Stimulated activated CD4-positive, alpha-beta T cell treated with anti-CD3 and anti-CD28 coated beads, Interleukin-4, amount 100 ng/mL, for 1 hour (primary cell): ENCODE data around the gene TGM2.

Experiments
- DNase-seq: peaks from one replicate; pipeline ENCODE4 v3.0.0-alpha.2; 2020

Gene TGM2

DNA sequence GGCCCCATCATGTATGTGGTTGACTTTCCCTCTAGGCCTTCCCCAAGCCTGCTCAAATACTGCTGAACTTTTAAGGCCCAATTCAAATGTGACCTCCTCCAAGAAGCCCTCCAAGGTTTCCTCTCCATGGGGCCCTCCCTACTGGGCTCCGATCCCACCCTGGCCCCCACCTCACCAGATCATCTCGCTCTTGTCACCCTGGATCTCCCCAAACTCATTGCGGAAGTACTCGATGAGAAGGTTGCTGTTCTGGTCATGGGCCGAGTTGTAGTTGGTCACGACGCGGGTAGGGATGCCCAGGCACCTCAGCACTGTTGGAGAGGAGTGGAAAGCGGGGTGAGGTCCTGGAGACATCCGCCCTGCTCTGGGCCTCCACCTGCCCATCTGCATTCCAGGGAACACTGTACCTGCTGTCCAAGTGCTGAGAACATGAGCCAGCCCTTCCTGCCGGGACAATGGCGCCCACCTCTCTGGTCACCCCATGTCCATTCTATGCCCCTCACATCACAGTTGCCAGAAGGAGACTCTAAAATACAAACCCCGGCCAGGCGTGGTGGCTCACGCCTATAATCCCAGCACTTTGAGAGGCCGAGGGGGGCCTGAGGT lies 23.1 kb downstream of the TGM2 start:
- DNase-seq = no peak

GRCh38 chr20:38141204-38141888 lies 23.7 kb downstream of the TGM2 start:
- DNase-seq = no peak

GRCh38 chr20:38139977-38140753 lies 24.9 kb downstream of the TGM2 start:
- no peak for DNase-seq

DNA sequence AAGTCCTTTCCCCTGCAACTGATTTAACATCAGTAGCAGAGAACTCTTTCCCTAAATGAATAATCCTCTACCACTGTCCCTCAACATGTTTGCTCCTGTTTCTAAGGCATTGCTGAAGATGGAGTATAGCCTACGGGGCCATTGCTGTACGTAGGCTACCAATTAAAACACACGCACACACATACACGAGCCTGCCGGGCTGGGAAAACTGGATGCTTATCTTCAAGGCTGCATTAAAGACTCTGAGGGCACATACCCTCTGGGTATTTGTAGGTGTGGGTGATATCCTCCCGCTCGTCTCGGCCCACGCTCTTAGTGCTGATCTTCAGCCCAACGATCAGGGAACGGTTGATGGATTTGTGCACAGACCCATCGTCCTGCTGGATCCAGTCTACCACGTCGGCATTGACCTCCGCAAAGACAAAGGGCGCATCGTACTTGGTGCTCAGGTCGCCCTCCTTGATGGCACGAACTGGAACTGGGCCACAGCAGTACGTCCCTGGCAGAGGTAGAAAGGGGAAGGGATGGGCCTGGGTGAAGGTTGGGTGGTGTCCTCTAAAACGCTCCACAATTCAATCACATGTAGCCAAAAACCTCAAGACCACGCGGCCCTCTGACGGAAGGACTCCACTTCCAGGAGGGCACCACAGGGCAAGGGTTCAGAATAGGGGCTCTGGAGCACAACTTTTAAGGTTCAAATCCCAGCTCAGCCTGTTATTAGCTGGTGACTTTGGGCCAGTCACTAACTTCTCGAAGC lies 25.7 kb downstream of the TGM2 start:
- no peak for DNase-seq

GRCh38 chr20:38138086-38138778 lies 26.8 kb downstream of the TGM2 start:
- DNase-seq = no peak

DNA sequence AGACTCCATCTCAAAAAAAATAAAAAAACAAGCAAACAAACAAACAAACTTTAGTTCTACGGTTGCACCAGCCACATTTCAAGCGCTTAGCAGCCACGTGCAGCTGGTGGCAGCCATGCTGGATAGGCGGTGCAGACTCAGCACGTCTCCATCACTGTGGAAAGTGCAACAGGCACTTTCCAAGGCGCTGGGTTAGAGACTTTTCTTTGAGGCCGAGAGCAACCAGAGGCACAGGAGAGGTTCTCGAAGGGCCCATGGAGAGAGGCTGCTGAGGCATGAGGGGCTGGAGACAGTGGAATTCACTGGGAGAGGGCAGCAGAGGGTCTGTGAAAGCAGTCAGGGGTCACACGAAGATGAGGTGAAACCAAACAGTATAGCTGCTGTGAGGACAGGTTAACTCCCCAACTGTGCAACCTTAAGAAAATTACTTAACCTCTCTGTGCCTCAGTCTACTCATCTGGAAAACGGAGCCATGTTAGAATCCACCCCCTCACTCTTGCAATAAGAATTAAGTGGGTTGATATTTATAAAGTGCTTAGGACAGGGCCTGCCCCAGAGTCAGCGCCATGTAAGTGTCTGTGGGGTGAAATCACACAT lies 27.5 kb downstream of the TGM2 start:
- DNase-seq = no peak

GRCh38 chr20:38136421-38137245 lies 28.4 kb downstream of the TGM2 start:
- DNase-seq = no peak

- DNase-seq = no peak
Measured at GRCh38 chr20:38135651-38136420, 29.2 kb downstream of the TGM2 start.

- DNase-seq = no peak
Measured at GRCh38 chr20:38135271-38135650, 29.8 kb downstream of the TGM2 start.

GRCh38 chr20:38134427-38135270 lies 30.4 kb downstream of the TGM2 start:
- no peak for DNase-seq

DNA sequence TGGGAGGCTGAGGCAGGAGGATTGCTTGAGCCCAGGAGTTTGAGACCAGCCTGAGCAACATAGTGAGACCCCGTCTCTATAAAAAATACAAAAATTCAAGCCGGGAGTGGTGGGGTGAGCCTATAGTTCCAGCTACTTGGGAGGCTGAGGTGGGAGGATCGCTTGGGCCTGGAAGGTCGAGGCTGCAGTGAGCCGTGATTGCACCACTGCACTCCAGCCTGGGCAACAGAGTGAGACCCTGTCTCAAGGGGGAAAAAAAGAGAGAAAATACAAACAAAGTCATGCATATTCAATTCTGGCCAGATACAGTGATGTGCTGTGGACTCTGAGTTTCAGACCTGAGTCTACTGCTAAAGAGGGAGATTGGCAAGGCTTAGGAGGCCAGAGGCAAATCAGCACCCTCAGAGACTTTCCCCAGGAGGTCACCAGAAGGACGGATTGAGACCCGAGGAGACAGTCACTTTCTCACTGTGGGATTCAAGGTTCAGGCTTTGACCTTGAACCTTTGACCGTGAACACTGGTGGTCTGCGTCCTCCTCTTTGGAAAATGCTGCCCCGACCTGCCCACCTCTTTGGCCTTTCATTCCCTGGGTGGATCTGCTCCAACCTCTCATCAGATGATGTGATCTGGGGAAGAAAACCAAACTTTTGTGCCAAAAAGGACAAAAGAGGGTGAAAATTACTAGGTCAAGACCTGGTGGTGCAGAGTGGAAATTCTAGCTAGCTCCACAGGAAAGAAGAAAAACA lies 31.2 kb downstream of the TGM2 start:
- DNase-seq = no peak

DNA sequence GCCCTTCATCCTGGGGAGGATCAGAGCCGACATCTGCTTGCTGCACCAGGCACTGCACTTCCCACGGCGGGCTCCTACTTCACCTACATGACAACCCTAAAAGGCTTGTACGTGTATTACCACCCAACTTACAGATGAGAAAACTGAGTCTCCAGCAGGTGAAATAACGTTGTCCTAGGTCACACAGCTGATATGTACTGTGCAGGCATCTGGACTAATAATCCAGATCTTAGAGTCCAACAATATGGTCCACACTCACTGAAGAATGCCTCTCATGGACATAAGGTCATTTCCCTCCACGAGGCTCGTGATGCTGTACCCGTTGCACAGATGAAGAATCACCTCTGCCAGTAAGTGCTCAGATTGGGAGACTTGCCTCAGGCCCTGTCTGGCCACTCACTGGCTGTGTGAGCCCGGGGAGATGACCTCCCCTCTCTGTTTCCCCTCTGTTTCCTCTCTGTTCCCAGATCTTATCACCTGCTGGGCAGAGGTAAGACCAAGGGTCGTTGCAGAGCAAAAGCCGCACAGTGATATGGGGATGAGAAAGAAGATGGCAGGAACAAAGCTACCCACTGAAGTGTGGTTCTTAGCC lies 32.1 kb downstream of the TGM2 start:
- DNase-seq = no peak

DNA sequence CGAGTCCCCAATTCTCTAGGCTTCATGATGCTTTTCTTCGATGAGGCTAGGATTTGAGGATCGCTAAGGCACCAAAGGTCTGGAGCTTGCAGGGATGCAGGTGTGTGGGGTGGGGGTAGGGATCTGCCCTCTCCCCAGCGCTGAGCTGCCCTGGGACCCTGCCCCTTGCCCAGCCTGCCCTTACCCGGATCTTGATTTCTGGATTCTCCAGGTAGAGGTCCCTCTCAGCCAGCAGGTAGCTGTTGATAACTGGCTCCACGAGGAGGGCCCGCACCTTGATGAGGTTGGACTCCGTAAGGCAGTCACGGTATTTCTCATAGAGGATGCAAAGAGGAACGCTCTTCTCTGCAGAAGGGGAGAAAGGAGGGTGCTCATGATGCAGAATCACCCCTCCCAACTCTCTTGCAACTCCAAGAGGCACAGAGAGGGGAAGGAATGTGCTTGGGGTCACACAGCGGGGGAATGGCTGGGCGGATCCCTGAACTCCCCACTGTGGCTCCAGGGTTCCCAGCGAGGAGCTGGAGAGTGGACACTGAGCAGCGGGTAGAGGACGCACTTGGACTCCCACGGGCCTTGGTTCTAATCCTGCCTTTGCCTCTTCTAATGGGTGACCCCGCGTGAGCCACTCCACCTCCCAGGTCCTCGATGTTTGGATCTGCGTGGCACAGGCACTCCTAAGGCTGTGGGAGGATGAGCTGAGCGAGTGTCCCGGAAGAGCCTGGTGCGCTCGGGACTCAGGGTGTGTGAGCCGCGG lies 32.7 kb downstream of the TGM2 start:
- DNase-seq = no peak

DNA sequence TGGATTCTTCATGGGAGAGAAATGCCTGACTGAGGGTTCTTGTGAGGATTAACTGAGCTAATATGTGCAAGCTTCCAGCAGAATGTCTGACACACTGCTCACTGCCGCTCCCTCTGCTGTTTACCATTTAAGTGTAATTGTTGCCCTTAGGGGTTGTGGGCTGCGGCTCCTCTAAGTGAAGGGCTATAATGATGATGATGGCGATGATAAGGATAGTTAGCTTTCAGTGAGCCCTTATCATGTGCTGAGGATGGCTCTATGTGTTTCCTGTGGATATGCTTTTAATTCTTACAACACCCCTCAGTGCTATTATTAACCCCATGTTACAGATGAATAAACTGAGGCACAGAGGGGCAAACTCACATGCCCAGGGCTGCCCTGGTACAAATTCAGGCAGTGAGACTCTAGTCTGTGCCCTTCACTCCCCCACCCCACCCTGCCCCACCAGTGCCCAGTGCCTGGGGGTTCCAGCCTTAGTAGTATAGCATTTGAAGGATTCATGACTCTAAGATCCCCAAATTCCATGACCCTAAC lies 33.4 kb downstream of the TGM2 start:
- no peak for DNase-seq

DNA sequence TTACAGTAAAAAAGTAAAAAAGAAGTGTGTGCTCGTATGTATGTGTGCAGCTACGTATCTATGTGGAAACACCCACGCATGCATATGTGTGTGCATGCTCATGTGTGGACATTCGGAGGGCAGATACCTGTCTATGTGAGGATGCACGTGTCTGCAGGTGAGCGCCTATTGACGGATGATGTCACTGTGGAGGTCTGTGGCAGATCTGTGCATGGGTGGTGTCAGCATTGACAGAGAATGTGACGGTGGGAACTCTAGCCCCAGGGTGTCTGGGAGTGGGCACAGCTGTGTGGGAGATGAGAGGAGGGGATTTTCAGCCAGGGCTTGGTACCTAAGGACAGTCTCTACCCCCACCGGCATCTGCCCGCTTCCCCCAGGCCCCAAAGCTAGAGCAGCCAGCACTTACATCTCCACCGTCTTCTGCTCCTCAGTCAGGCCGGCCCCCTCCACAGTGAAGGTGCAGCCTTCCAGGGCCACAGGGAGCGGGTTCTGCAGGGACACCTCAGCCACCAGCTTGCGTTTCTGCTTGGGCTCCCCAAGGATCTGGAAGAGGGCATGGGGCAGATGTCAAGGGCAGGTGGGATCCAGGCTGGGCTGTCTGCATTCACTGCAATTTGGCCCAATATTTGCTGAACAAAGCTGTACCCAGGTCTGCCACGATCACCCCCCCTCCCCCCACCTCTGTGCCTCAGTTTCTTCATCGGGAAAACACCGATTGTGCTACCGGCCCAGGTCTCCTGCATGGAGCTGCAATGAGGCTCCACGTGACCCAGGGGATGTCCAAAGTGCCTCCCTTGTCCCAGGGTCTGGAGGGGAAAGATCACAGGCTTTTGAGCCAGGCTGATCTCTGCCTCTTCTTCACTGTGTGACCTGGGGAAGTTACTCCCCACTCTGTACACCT lies 34.1 kb downstream of the TGM2 start:
- DNase-seq = no peak

GRCh38 chr20:38129893-38130609 lies 35.0 kb downstream of the TGM2 start:
- DNase-seq = no peak
